ENCODE measurements around the gene PLCL2.

- TF ChIP-seq POLR2A (IDR thresholded peaks at IDR 0.05) (no peak), CTCF (IDR thresholded peaks at IDR 0.05) (no peak)
These were observed 7.2 kb upstream of the PLCL2 start for GRCh38 chr3:16877505-16877904.
